H9 (cell line): ENCODE measurements around the gene BRWD1. TPM values are rescaled to one million over a fixed set of nuclear protein-coding genes. Genes with fewer than 3 reads are reported as not detected.
A peak's percentile ranks its signal among the peaks of the same experiment; 100 is the strongest.

ENCODE experiments used
- DNase-seq: peaks from one replicate; pipeline ENCODE4 v3.0.0-alpha.2; 2017
- H2AFZ ChIP-seq: one replicate; pipeline ENCODE4 v1.6.1; 2013; ENCODE audit warnings: mild to moderate bottlenecking, low read length, control low read depth, moderate library complexity
- H2AK5ac ChIP-seq: 2 replicates; pipeline ENCODE4 v1.6.1; 2013; ENCODE audit warnings: low read length, control low read depth, mixed read lengths; ENCODE audit not compliant: insufficient read length
- H2BK120ac ChIP-seq: one replicate; pipeline ENCODE4 v1.6.1; 2013; ENCODE audit warnings: low read depth, mild to moderate bottlenecking, low read length, control low read depth, inconsistent platforms; ENCODE audit not compliant: poor library complexity, severe bottlenecking
- H2BK12ac ChIP-seq: 2 replicates; pipeline ENCODE4 v1.6.1; 2013; ENCODE audit warnings: low read length, control low read depth, mixed read lengths, low read depth; ENCODE audit not compliant: insufficient read length
- H2BK15ac ChIP-seq: 2 replicates; pipeline ENCODE4 v1.6.1; 2013; ENCODE audit warnings: low read depth, low read length, control low read depth
- H2BK20ac ChIP-seq: one replicate; pipeline ENCODE4 v1.6.1; 2013; ENCODE audit warnings: low read depth, mild to moderate bottlenecking, low read length, control low read depth, inconsistent platforms; ENCODE audit not compliant: poor library complexity, severe bottlenecking
- H2BK5ac ChIP-seq: 2 replicates; pipeline ENCODE4 v1.6.1; 2013; ENCODE audit warnings: low read length, control low read depth, mixed read lengths; ENCODE audit not compliant: insufficient read length
- H3K14ac ChIP-seq: 2 replicates; pipeline ENCODE4 v1.6.1; 2013; ENCODE audit warnings: low read length, control low read depth; ENCODE audit not compliant: insufficient read depth
- H3K18ac ChIP-seq: 2 replicates; pipeline ENCODE4 v1.6.1; 2013; ENCODE audit warnings: low read depth, mild to moderate bottlenecking, mixed read lengths, low read length, control low read depth; ENCODE audit not compliant: insufficient read length
- H3K23ac ChIP-seq: 2 replicates; pipeline ENCODE4 v1.6.1; 2013; ENCODE audit warnings: low read length, control low read depth, mixed read lengths, low read depth; ENCODE audit not compliant: insufficient read length
- H3K23me2 ChIP-seq: 2 replicates; pipeline ENCODE4 v1.6.1; 2013; ENCODE audit warnings: low read depth, mild to moderate bottlenecking, mixed read lengths, low read length, control low read depth; ENCODE audit not compliant: insufficient read length, poor library complexity, severe bottlenecking
- H3K27ac ChIP-seq: 2 replicates; pipeline ENCODE4 v1.5.1; 2013; ENCODE audit warnings: low read length, control low read depth, mixed read lengths, low read depth; ENCODE audit not compliant: insufficient read length
- H3K27me3 ChIP-seq: 2 replicates; pipeline ENCODE4 v1.6.1; 2013; ENCODE audit warnings: low read length, control low read depth, inconsistent platforms; ENCODE audit not compliant: insufficient read depth
- H3K4ac ChIP-seq: 2 replicates; pipeline ENCODE4 v1.6.1; 2013; ENCODE audit warnings: low read depth, mild to moderate bottlenecking, control low read depth, inconsistent platforms, low read length, moderate library complexity
- H3K4me1 ChIP-seq: 2 replicates; pipeline ENCODE4 v1.6.1; 2013; ENCODE audit warnings: low read length, control low read depth, inconsistent platforms; ENCODE audit not compliant: insufficient read depth
- H3K4me2 ChIP-seq: 2 replicates; pipeline ENCODE4 v1.6.1; 2013; ENCODE audit warnings: low read length, control low read depth, mixed read lengths; ENCODE audit not compliant: insufficient read length, insufficient read depth
- H3K56ac ChIP-seq: 2 replicates; pipeline ENCODE4 v1.6.1; 2013; ENCODE audit warnings: low read depth, mild to moderate bottlenecking, mixed read lengths, low read length, control low read depth; ENCODE audit not compliant: insufficient read length
- H3K79me1 ChIP-seq: 2 replicates; pipeline ENCODE4 v1.6.1; 2013; ENCODE audit warnings: low read depth, mild to moderate bottlenecking, moderate library complexity, low read length, control low read depth, inconsistent platforms; ENCODE audit not compliant: insufficient read depth, poor library complexity, severe bottlenecking
- H3K79me2 ChIP-seq: 2 replicates; pipeline ENCODE4 v1.6.1; 2013; ENCODE audit warnings: low read length, control low read depth, inconsistent platforms; ENCODE audit not compliant: insufficient read depth
- H3K9ac ChIP-seq: 2 replicates; pipeline ENCODE4 v1.6.1; 2013; ENCODE audit warnings: low read length, control low read depth, mixed read lengths; ENCODE audit not compliant: insufficient read length; ENCODE audit errors: extremely low read depth
- H3K9me3 ChIP-seq: one replicate; pipeline ENCODE4 v1.6.1; 2013; ENCODE audit warnings: low read depth, low read length, inconsistent platforms; ENCODE audit not compliant: control insufficient read depth
- H3T11ph ChIP-seq: one replicate; pipeline ENCODE4 v1.6.1; 2013; ENCODE audit warnings: mild to moderate bottlenecking, low read length, control low read depth, inconsistent platforms
- H4K20me1 ChIP-seq: one replicate; pipeline ENCODE4 v1.6.1; 2013; ENCODE audit not compliant: control insufficient read depth, insufficient read length, insufficient read depth
- H4K5ac ChIP-seq: 2 replicates; pipeline ENCODE4 v1.6.1; 2013; ENCODE audit warnings: low read depth, mild to moderate bottlenecking, mixed read lengths, low read length, control low read depth; ENCODE audit not compliant: insufficient read length
- H4K8ac ChIP-seq: replicated peaks from 2 replicates; pipeline ENCODE4 v1.6.1; 2013; ENCODE audit warnings: low read length, control low read depth, mixed read lengths, low read depth; ENCODE audit not compliant: insufficient read length
- H4K91ac ChIP-seq: 2 replicates; pipeline ENCODE4 v1.6.1; 2013; ENCODE audit warnings: low read depth, mild to moderate bottlenecking, moderate library complexity, mixed read lengths, low read length, control low read depth; ENCODE audit not compliant: insufficient read length
- H3K27ac Mint-ChIP-seq, 3 experiments: 2 replicates in 2 of 3; 3 replicates in 1 of 3; pipeline ENCODE4 v1.8.0; 2020 to 2021; ENCODE audit warnings: mixed read lengths in 3 of 3, mild to moderate bottlenecking in 1 of 3, moderate library complexity in 1 of 3
- H3K27me3 Mint-ChIP-seq: 2 replicates; pipeline ENCODE4 v1.8.0; 2021; ENCODE audit warnings: low read depth, mild to moderate bottlenecking, moderate library complexity, mixed read lengths
- H3K36me3 Mint-ChIP-seq, 3 experiments: 2 replicates in 2 of 3; 3 replicates in 1 of 3; pipeline ENCODE4 v1.8.0; 2020 to 2021; ENCODE audit warnings: low read depth in 3 of 3, mixed read lengths in 3 of 3; ENCODE audit not compliant: insufficient read depth in 1 of 3
- H3K4me1 Mint-ChIP-seq, 2 experiments: 2 replicates each; pipeline ENCODE4 v1.8.0; 2020; ENCODE audit warnings: mixed read lengths in 2 of 2
- H3K4me3 Mint-ChIP-seq, 2 experiments: 2 replicates in 1 of 2; 3 replicates in 1 of 2; pipeline ENCODE4 v1.8.0; 2020 to 2021; ENCODE audit warnings: mild to moderate bottlenecking in 2 of 2, mixed read lengths in 2 of 2, moderate library complexity in 1 of 2
- H3K9me3 Mint-ChIP-seq, 2 experiments: 2 replicates in 1 of 2; 3 replicates in 1 of 2; pipeline ENCODE4 v1.8.0; 2020; ENCODE audit warnings: mild to moderate bottlenecking in 2 of 2, mixed read lengths in 2 of 2, moderate library complexity in 1 of 2
- WGBS: extraction: QIAGEN DNeasy Blood & Tissue Kit; methylation state at CpG from one replicate; pipeline ENCODE4 v1.1.7; 2013; ENCODE audit warnings: missing lambda C conversion rate, low lambda C conversion rate, mixed read lengths; ENCODE audit not compliant: insufficient read length; ENCODE audit errors: extremely low coverage; 5-methylcytosine and 5-hydroxymethylcytosine counted together
- total RNA-seq: library from RNA; stranded (reverse); gene quantifications from 2 replicates; pipeline ENCODE4 v1.2.1, GENCODE V29; 2021
- TF ChIP-seq, protein P1 (sequence below): fragments of 200-600 bp; sonication (generic); conservative IDR thresholded peaks from 3 replicates; pipeline ENCODE4 v1.8.0; 2021; ENCODE audit warnings: antibody characterized with exemption, mild to moderate bottlenecking

The BRWD1 gene
- total RNA-seq, 1 experiment from 2014 or later: 48.4 TPM

DNA sequence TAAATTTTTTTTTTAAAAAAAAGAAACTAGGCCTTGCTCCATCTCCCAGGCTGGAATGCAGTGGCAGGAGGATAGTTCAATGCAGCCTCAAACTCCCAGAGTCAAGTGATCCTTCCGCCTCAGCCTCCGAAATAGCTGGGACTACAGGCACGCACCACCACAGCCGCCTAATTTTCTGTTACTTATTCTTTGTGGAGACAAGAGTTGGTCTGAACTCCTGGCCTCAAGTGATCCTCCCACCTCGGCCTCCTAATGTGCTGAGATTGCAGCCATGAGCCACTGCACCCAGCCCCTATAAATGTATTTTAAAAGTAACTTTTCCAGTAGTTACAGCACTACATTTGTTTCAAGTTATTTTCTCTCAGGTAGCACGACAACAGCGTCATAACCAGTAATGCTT lies 2.3 kb downstream of the BRWD1 start:
- no peaks in the 10 kb centered on the region for H3K9me3 ChIP-seq
- H4K20me1 ChIP-seq: no peaks in the 10 kb centered on the region

More for the DNA sequence above, 2.3 kb downstream of the BRWD1 start:
- Histone ChIP-seq H2BK20ac (no peak overlapping the region), H3K27ac (no peak overlapping the region), H3K23ac (no peak overlapping the region), H2BK12ac (no peak overlapping the region), H3K18ac (no peak overlapping the region), H4K8ac (no peak overlapping the region), H3K4me1 (no peaks in the 10 kb centered on the region), H3K79me2 (peaks cover 9% of the 10 kb centered on the region; the same call in 1 of the 2 replicates), H3K4ac (no peak overlapping the region), H3K23me2 (peaks cover 8% of the 10 kb centered on the region), H3K14ac (no peak overlapping the region), H4K91ac (no peak overlapping the region), H3K4me2 (no peak overlapping the region), H2BK15ac (no peak overlapping the region), H2BK5ac (no peak overlapping the region), H3K9ac (no peak overlapping the region), H2AK5ac (no peak overlapping the region), H2BK120ac (no peak overlapping the region), H4K5ac (no peak overlapping the region), H3K56ac (no peak overlapping the region), H3T11ph (no peak overlapping the region), H3K27me3 (no peaks in the 10 kb centered on the region), H2AFZ (no peak overlapping the region), H3K79me1 (no peaks in the 10 kb centered on the region)
- WGBS: no CpG with 5 or more reads among the region's 7 CpGs
- TF ChIP-seq, protein P1, sequence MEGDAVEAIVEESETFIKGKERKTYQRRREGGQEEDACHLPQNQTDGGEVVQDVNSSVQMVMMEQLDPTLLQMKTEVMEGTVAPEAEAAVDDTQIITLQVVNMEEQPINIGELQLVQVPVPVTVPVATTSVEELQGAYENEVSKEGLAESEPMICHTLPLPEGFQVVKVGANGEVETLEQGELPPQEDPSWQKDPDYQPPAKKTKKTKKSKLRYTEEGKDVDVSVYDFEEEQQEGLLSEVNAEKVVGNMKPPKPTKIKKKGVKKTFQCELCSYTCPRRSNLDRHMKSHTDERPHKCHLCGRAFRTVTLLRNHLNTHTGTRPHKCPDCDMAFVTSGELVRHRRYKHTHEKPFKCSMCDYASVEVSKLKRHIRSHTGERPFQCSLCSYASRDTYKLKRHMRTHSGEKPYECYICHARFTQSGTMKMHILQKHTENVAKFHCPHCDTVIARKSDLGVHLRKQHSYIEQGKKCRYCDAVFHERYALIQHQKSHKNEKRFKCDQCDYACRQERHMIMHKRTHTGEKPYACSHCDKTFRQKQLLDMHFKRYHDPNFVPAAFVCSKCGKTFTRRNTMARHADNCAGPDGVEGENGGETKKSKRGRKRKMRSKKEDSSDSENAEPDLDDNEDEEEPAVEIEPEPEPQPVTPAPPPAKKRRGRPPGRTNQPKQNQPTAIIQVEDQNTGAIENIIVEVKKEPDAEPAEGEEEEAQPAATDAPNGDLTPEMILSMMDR: no peak
- Mint-ChIP-seq H3K4me1 (peaks cover 22 to 31% of the 10 kb centered on the region in 2 experiments), H3K4me3 (peak overlapping the region in 1 of 2 experiments; percentile 26; a peak in 1 of 5 replicates), H3K9me3 (peaks cover 0 to 4% of the 10 kb centered on the region in 2 experiments; a peak in 2 of 5 replicates), H3K27ac (peak overlapping the region in 1 of 3 experiments; percentile 61; a peak in 1 of 7 replicates), H3K36me3 (peaks cover 22 to 49% (median 42%) of the 10 kb centered on the region in 3 experiments), H3K27me3 (no peaks in the 10 kb centered on the region)
- DNase-seq: no peak
